ENCODE measurements around the gene DNAH8.

Gene DNAH8

GRCh38 chr6:39076623-39077535 is 361.8 kb downstream of the DNAH8 start:
- no peak for DNase-seq (ENCODE audit: low read depth)
- H3K4me3 ChIP-seq (ENCODE audit: low read depth, low read length) = no peak overlapping the region

- no peak for DNase-seq (ENCODE audit: low read depth)
- no peak overlapping the region for H3K4me3 ChIP-seq (ENCODE audit: low read depth, low read length)
Measured at GRCh38 chr6:39077882-39078594, 362.9 kb downstream of the DNAH8 start.

DNA sequence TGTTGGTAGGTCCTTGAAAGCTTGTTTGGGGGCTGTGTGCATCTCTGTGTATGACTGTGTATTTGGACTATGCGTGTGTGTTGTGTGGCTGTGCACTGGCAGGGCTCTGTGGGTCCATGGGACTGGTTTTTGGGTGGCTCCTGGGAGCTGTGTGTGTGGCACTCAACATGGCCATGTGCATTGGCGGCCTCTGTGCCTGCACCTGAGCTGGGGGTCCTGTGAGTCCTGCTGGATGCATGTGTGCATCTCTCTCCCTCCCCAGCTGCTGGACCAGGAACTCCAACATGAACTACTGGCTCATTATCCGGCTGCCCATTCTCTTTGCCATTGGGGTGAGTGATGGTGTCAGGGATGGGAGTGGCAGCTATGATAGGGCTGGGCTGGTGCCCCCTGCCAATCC is 363.6 kb downstream of the DNAH8 start:
- no peak for DNase-seq (ENCODE audit: low read depth)
- H3K4me3 ChIP-seq (ENCODE audit: low read depth, low read length) = no peak overlapping the region

DNA sequence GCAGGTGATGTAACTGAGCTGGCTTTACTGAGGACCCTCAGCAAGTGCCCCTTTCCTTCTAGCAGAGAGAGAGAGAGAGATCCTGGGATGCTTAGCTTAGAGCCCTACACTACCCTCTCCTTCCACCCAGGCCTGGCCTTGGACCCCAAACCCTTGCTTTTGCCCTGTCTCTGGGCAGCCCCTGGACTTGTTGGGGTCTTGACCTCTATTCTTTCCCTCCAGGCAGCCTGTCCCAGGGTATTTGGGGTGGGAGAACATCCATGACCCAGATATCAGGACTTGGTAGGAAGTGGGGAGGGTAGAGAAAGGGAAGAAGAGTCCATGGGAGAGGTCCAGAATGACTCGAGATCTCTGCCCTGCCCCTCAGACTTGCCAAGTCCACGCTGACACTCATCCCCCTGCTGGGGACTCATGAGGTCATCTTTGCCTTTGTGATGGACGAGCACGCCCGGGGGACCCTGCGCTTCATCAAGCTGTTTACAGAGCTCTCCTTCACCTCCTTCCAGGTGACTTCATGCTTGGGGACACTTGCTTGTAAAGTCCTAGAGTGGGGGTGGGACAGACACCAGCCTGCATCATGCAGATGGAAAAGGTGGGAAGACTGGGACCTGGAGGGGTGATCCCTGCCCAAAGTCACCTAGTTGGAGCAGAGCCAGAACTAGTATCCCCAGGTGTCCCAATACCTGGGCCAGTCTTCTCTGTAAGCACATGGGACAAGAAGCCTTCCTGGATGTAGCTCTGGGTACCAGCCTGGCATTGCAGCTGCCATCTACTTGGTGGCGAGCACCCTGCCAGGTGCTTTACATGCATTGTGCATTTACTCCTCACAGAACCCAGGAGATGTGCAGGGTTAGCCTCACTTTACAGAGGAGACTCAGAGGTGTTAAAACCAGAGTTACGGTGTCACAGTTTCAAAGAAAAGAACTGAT is 364.4 kb downstream of the DNAH8 start:
- no peak overlapping the region for H3K4me3 ChIP-seq (ENCODE audit: low read depth, low read length)
- no peak for DNase-seq (ENCODE audit: low read depth)

Measured in skeletal muscle cell (primary cell).